Mucosa of descending colon (tissue), 3 donors: ENCODE results near the gene CRHR1. TPM values are rescaled to one million over a fixed set of nuclear protein-coding genes. Genes with fewer than 3 reads are reported as not detected.

ENCODE experiments used
- ATAC-seq: fragments of 200-7000 bp; cut with Tn5 transposase; one replicate; pipeline ENCODE4 v1.9.1; 2020; ENCODE audit warnings: mild to moderate bottlenecking, moderate library complexity
- DNase-seq, 3 donors: peaks; one replicate each; pipeline ENCODE4 v3.0.0-alpha.2; 2020
- H3K36me3 ChIP-seq: fragments of 200-600 bp; one replicate; pipeline ENCODE4 v1.8.0; 2021; ENCODE audit warnings: low read depth, mild to moderate bottlenecking
- H3K4me1 ChIP-seq: fragments of 200-600 bp; one replicate; pipeline ENCODE4 v1.8.0; 2021; ENCODE audit warnings: low read depth, mild to moderate bottlenecking
- H3K4me3 ChIP-seq: fragments of 200-600 bp; one replicate; pipeline ENCODE4 v1.8.0; 2021; ENCODE audit warnings: mild to moderate bottlenecking
- H3K9me3 ChIP-seq: fragments of 200-600 bp; one replicate; pipeline ENCODE4 v1.8.0; 2021; ENCODE audit warnings: mild to moderate bottlenecking
- intact Hi-C, 2 donors: fragments of 100-400 bp; cut with DNase I in 1 of 2; cut with micrococcal nuclease in 1 of 2; formaldehyde crosslinking; loops; one replicate each; pipeline versions ENCODE4 v1.11.0 to v1.11.1; 2022; cut with DNase I, micrococcal nuclease
- total RNA-seq, 3 donors: library from RNA; stranded (reverse); fragmentation: NEBNext Ultra II Directional in 2 of 3; extraction: Animal tissue kit (Norgen Biotek cat#: 25700) in 2 of 3; gene quantifications; one replicate each; pipeline versions ENCODE4 v1.2.1 to v1.2.4, GENCODE V29; 2021 to 2023
- TF ChIP-seq, protein P1 (sequence below): fragments of 200-600 bp; IDR thresholded peaks from one replicate; pipeline ENCODE4 v1.8.0; 2022; ENCODE audit warnings: antibody characterized with exemption, mild to moderate bottlenecking
- donor health status: DM: no; HTN: no; CAD: no; lungs with moderate emphysema.
- donor health status: DM: no; HTN: no; CAD: no.
- donor health status: DM: no; HTN: yes; CAD: no.

The CRHR1 gene
- total RNA-seq, 3 donors from 2014 or later, result not detected

DNA sequence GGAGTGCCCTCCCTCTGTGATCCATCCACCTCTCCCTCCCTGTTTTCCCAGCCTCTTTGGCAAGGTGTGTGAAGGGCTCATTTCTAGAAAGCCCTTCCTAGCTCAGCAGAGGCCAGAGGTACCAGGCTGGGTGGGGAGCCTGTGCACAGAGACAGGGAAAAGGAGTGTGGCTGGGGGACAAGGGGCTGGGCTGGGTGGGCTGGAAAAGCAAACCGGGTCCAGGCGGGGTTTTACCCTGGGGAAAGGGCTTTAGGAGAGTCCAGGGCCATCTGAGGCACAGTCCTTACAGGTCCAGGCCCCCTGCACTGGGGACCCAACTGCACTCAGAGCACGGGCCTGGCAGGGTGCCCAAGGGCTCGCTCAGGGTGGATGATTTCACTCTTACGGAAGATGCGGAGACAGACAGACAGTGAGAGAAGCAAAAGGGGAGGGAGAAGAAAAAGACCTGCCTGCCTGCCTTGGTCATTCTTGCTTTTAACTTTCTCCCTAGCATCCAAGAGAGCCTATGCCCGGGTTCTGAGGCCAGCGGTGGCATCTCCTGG is 7.0 kb downstream of the CRHR1 start:
- Histone ChIP-seq H3K4me3 (no peak overlapping the region), H3K36me3 (no peaks in the 10 kb centered on the region), H3K4me1 (no peaks in the 10 kb centered on the region), H3K9me3 (no peaks in the 10 kb centered on the region)
- intact Hi-C loops, result no loop called here
- ATAC-seq, result no peak
- TF ChIP-seq, protein P1, sequence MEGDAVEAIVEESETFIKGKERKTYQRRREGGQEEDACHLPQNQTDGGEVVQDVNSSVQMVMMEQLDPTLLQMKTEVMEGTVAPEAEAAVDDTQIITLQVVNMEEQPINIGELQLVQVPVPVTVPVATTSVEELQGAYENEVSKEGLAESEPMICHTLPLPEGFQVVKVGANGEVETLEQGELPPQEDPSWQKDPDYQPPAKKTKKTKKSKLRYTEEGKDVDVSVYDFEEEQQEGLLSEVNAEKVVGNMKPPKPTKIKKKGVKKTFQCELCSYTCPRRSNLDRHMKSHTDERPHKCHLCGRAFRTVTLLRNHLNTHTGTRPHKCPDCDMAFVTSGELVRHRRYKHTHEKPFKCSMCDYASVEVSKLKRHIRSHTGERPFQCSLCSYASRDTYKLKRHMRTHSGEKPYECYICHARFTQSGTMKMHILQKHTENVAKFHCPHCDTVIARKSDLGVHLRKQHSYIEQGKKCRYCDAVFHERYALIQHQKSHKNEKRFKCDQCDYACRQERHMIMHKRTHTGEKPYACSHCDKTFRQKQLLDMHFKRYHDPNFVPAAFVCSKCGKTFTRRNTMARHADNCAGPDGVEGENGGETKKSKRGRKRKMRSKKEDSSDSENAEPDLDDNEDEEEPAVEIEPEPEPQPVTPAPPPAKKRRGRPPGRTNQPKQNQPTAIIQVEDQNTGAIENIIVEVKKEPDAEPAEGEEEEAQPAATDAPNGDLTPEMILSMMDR, result no peak
- DNase-seq, result no peak

DNA sequence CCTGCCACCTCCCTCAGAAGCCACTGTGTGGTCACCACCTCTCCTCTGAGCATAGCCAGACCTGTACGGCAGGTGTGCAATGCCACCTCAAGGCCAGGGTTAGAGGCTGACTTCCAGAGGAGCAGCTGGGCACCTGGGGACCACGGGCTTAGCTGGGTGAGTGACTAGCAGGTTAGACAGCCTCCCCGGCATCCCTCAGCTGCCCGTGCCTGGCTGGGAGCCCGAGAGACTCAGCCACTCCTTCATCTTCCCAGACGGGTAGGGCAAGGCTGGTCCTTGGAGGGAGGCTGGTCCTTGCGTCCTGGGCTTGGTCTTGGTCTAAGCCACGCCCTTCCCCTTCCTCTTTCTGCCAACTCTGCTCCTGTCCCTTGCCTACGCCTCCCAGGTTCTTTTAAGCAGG is 7.8 kb downstream of the CRHR1 start:
- TF ChIP-seq, protein P1, result no peak
- Histone ChIP-seq H3K4me1 (no peaks in the 10 kb centered on the region), H3K9me3 (no peaks in the 10 kb centered on the region), H3K4me3 (no peak overlapping the region), H3K36me3 (no peaks in the 10 kb centered on the region)
- DNase-seq, result peak in 1 of 3 donors; percentile 26
- intact Hi-C loops, result no loop called here
- ATAC-seq, result peak; percentile 67

DNA sequence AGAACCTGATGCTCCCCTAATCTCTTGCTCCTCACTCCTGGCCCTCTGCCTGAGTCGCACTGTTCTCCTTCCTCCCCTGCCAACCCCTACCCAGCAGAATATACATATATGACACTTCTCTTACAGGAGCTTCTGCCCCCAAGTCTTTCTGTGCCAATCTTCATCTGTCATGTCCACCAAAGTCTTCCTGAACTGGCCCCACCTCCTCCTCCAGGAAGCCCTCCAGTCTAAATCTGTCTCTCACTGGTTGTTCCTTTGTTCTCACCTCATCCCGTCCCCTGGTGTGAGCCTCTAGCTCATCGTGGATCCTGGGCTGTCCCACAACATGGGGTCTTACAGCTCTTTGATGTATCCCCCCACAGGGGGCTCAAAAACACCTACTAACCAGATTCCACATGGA is 8.3 kb downstream of the CRHR1 start:
- Histone ChIP-seq H3K4me1 (no peaks in the 10 kb centered on the region), H3K36me3 (no peaks in the 10 kb centered on the region), H3K9me3 (no peaks in the 10 kb centered on the region), H3K4me3 (no peak overlapping the region)
- DNase-seq, result no peak
- intact Hi-C loops, result no loop called here
- TF ChIP-seq, protein P1, result no peak
- no peak for ATAC-seq

DNA sequence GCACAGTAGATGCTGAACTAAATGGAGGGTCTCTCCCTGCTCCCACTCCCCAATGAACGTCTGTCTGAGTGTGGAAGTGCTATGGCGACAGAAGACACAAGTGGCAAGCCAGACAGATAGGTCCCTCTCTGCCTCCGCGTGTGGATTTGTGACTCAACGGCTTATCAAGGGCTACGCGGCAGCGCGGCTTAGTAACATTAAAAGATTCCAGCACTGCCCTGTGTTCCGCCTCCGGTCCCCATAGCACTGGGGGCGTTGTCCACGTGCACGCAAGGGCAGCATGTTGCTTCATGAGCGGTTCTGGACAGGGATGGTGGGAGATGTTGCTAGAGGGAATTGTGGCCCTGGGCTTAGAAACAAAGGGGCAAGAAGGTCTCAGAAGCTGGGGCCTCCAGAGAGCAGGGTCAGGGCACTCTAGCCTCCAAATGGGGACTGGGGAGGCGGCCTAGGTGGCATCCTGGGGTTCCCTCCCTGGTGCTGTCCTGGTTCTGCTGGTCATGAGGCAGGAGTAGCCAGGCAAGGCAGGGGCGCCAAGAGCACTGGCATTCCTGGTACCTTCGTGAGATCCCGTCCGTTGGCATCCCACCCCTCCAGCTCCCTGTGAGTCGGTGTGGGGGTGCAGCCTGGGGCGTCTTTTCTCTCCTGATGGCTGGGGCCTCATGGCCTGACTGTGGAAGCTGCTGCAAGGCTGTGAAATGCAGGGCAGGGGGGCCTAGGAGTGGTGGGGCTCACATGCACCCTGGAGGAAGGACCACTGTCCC is 9.1 kb downstream of the CRHR1 start:
- DNase-seq, result no peak
- intact Hi-C loops, result no loop called here
- no peaks in the 10 kb centered on the region for H3K36me3 ChIP-seq
- no peaks in the 10 kb centered on the region for H3K9me3 ChIP-seq
- no peaks in the 10 kb centered on the region for H3K4me1 ChIP-seq
- TF ChIP-seq, protein P1, result no peak
- no peak for ATAC-seq
- H3K4me3 ChIP-seq, result no peak overlapping the region

DNA sequence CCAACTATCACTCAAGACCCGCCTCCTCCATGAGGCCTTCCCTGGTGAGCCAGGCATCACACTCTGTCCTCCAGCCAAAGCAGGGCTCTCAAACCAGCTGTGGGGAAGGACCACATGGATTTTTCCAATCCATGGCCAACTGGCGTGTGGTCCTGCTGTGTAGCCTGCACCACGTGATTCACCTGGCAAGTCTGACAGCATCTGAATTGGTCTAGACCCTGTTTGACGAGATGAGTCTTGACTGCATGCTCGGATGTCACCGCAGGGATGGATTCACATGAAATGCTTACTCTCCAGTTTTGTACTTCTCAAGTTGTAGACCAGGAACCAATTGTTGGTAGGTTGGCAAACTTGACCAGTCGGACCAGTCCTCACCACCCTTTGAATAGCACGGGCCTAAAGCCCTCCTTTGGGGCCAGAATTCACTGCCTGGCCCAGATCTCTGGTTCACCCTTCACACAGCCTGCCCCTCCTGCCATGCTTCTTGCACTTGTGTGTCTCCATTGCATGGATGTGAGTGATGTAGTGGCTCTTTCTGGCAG is 9.9 kb downstream of the CRHR1 start:
- H3K4me3 ChIP-seq, result no peak overlapping the region
- TF ChIP-seq, protein P1, result no peak
- ATAC-seq (no peak), DNase-seq (no peak)
- no peaks in the 10 kb centered on the region for H3K4me1 ChIP-seq
- intact Hi-C loops, result no loop called here
- H3K36me3 ChIP-seq, result no peaks in the 10 kb centered on the region
- H3K9me3 ChIP-seq, result no peaks in the 10 kb centered on the region
